ENCODE results near the gene ILDR1. TPM values are rescaled to one million over a fixed set of nuclear protein-coding genes. Genes with fewer than 3 reads are reported as not detected.

Gene ILDR1
- total RNA-seq, 2 experiments from 2014 or later: not detected

Other genes with a start within 250 kb of the ILDR1 start
- 10 to 100 TPM; 36.5 to 42.2 TPM for gene IQCB1, start 187.2 kb downstream of the ILDR1 start, total RNA-seq
- 1 to 10 TPM; 3.5 to 3.7 TPM for gene EAF2, start 187.0 kb downstream of the ILDR1 start, total RNA-seq
- 1 to 10 TPM in 1 of 2 experiments, under 1 TPM in 1; 0.97 to 1.5 TPM for gene SLC15A2, start 127.8 kb downstream of the ILDR1 start, total RNA-seq
- not detected for gene CD86, start 33.1 kb upstream of the ILDR1 start, total RNA-seq
- gene CASR, start 161.4 kb upstream of the ILDR1 start, total RNA-seq: not detected

Measured in CD8-positive, alpha-beta T cell (primary cell).